Dermis blood vessel endothelial cell (primary cell): ENCODE results near the gene SLC4A11. TPM values are rescaled to one million over a fixed set of nuclear protein-coding genes. Genes with fewer than 3 reads are reported as not detected.

ENCODE experiments used
- total RNA-seq: library from RNA; depleted of rRNA; stranded (reverse); fragments of >200 nt; gene quantifications from 2 replicates; pipeline ENCODE4 v1.2.3, GENCODE V29; 2014

SLC4A11 gene
- total RNA-seq, 1 donor from 2014 or later, result 7.5 TPM

Other genes starting within 250 kb of the SLC4A11 start
- gene GNRH2, start 195.6 kb downstream of the SLC4A11 start, total RNA-seq, result not detected in 2 replicates
- 34.5 and 37.6 TPM in 2 replicates for gene MRPS26, start 193.1 kb downstream of the SLC4A11 start, total RNA-seq
- not detected in 2 replicates for gene OXT, start 167.6 kb downstream of the SLC4A11 start, total RNA-seq
- not detected in 2 replicates for gene AVP, start 154.5 kb downstream of the SLC4A11 start, total RNA-seq
- gene FASTKD5, start 79.3 kb downstream of the SLC4A11 start, total RNA-seq, result 20.4 and 23.7 TPM in 2 replicates
- gene UBOX5, start 79.3 kb downstream of the SLC4A11 start, total RNA-seq, result 2.7 and 3.8 TPM in 2 replicates
- gene LZTS3, start 65.6 kb downstream of the SLC4A11 start, total RNA-seq, result 6.1 and 8.2 TPM in 2 replicates
- gene DDRGK1, start 34.5 kb downstream of the SLC4A11 start, total RNA-seq, result 41.0 and 53.1 TPM in 2 replicates
- 33.6 and 36.6 TPM in 2 replicates for gene ITPA, start 29.7 kb downstream of the SLC4A11 start, total RNA-seq
- 19.2 and 21.9 TPM in 2 replicates for gene DNAAF9, start 168.5 kb upstream of the SLC4A11 start, total RNA-seq
- gene ATRN, start 231.8 kb upstream of the SLC4A11 start, total RNA-seq, result 42.9 and 58.4 TPM in 2 replicates